Measurements from ENCODE around the gene OGFOD3. TPM values are rescaled to one million over a fixed set of nuclear protein-coding genes. Genes with fewer than 3 reads are reported as not detected.

The OGFOD3 gene
- total and polyA plus RNA-seq, 9 of the 15 experiments (the other 6 are each of a cell fraction or from before 2014, with no cell fraction given), result 0.69 to 44.7 (median 18.9) TPM

- intact Hi-C loops (cut with micrococcal nuclease), result loop anchor here (10.0 kb wide), 1 partner anchor 309 kb away; the partner anchor contains the start of genes DCXR and RAC3
- Histone ChIP-seq H2AFZ (ENCODE audit: low read depth, low read length) (no peak overlapping the region), H3K4me3 (no peak overlapping the region), H3K9me3 (replicated peaks; ENCODE audit: control insufficient read depth, insufficient read depth, low read depth, low read length) (peaks cover 4% of the 10 kb centered on the region), H3K9me1 (ENCODE audit: control insufficient read depth, insufficient read depth, low read length) (no peaks in the 10 kb centered on the region), H3K4me2 (ENCODE audit: insufficient read depth, low read length) (no peak overlapping the region), H3K79me2 (ENCODE audit: control insufficient read depth, insufficient read depth, low read length) (no peaks in the 10 kb centered on the region; the same call in 2 of the 3 replicates), H4K20me1 (replicated peaks; ENCODE audit: control insufficient read depth, insufficient read depth, low read length) (no peaks in the 10 kb centered on the region), H3K9ac (ENCODE audit: insufficient read depth in 1 of 2, low read depth in 2 of 2, low read length in 2 of 2) (no peak overlapping the region), H3K4me1 (replicated peaks in 1 of 2; ENCODE audit: control insufficient read depth in 2 of 2, insufficient read depth in 2 of 2, low read length in 2 of 2) (peaks cover 44 to 69% of the 10 kb centered on the region in 2 experiments), H3K36me3 (ENCODE audit: control insufficient read depth, insufficient read depth, low read length) (no peaks in the 10 kb centered on the region), H3K27me3 (ENCODE audit: control insufficient read depth in 2 of 2, insufficient read depth in 2 of 2, low read length in 2 of 2) (no peaks in the 10 kb centered on the region), H3K27ac (ENCODE audit: extremely low read depth, low read depth, low read length) (no peak overlapping the region)
- in situ Hi-C loops (cut with MboI), result no loop called here
- POLR2A ChIA-PET, result interaction anchor here (0.7 to 2.0 kb wide), 4 partner anchors 9 to 178 kb away, joined by 3 to 8 read pairs (median 4); partner anchors contain the start of gene SECTM1
- BruUV-seq (replicated peaks), result no TSS peak
- DNase-seq (ENCODE audit: extremely low read depth in 1 of 4, low spot score in 3 of 4) (peak in 1 of 4 experiments; percentile 48), FAIRE-seq (peak; percentile 61), ATAC-seq (no peak)
- CTCF ChIA-PET (ENCODE audit: low intra/inter-chr PET ratio), result no interaction called here
- 69% methylated on average over 5 of the region's 5 CpGs for WGBS (ENCODE audit: insufficient coverage, low coverage, missing lambda C conversion rate)
- peak; percentile 82 for TF ChIP-seq RFX1 (IDR thresholded peaks at IDR 0.05)
- TF ChIP-seq PRDM10 (IDR thresholded peaks at IDR 0.05; ENCODE audit: partially characterized antibody), result peak; percentile 12
- no peak for TF ChIP-seq NR2C1 (IDR thresholded peaks at IDR 0.05)
- no peak for TF ChIP-seq NR2C1 (tag; IDR thresholded peaks at IDR 0.05)
- peak; percentile 57 for TF ChIP-seq POLR2A (conservative IDR thresholded peaks at IDR 0.05)
- no peak for TF ChIP-seq REST (IDR thresholded peaks at IDR 0.05; ENCODE audit: borderline replicate concordance)
- no peak for TF ChIP-seq REST (CRISPR knock-in tag; IDR thresholded peaks at IDR 0.05; ENCODE audit: low read depth)
- peak; percentile 28; the same call in 1 of the 2 replicates for TF ChIP-seq PHF8 (IDR thresholded peaks at IDR 0.05; ENCODE audit: borderline replicate concordance, low read length)
- peak; percentile 95 for TF ChIP-seq KDM5B (IDR thresholded peaks at IDR 0.05; ENCODE audit: insufficient replicate concordance, low read depth, low read length)
- TF ChIP-seq TFAP4 (CRISPR knock-in tag; IDR thresholded peaks at IDR 0.05; ENCODE audit: borderline replicate concordance), result peak; percentile 13; the same call in 1 of the 2 replicates
These were observed 74.8 kb downstream of the OGFOD3 start for GRCh38 chr17:82343560-82343959.
